ENCODE measurements around the gene SLC24A1.
"Not testable (repeated sequence)": the region's sequence is repeated elsewhere in the genome, so short reads cannot be mapped to it uniquely, and the experiment has no call there.

SLC24A1 gene

GRCh38 chr15:65610871-65611718, 10.6 kb upstream of the SLC24A1 start, which contains the start of gene INTS14:
Gene INTS14 (minus strand): TSS chr15:65611131. CDS start chr15:65607380, 3,751 bp downstream.
- Mint-ChIP-seq H3K4me1 (peaks cover 44% of the 10 kb centered on the region), H3K4me3 (peak within 1 kb of the TSS; percentile 98), H3K36me3 (no peaks in the 10 kb centered on the region), H3K27me3 (no peaks in the 10 kb centered on the region), H3K27ac (peak within 1 kb of the TSS; percentile 100), H3K9me3 (no peaks in the 10 kb centered on the region)

- Mint-ChIP-seq H3K4me1 (peaks cover 43% of the 10 kb centered on the region), H3K27me3 (no peaks in the 10 kb centered on the region), H3K9me3 (no peaks in the 10 kb centered on the region), H3K36me3 (no peaks in the 10 kb centered on the region), H3K27ac (peak overlapping the region; percentile 100), H3K4me3 (peak overlapping the region; percentile 98)
These were observed 9.7 kb upstream of the SLC24A1 start for GRCh38 chr15:65611888-65612615.

GRCh38 chr15:65612616-65612946, 9.2 kb upstream of the SLC24A1 start:
- H3K27me3 Mint-ChIP-seq: no peaks in the 10 kb centered on the region
- no peak overlapping the region for H3K27ac Mint-ChIP-seq
- no peaks in the 10 kb centered on the region for H3K9me3 Mint-ChIP-seq
- H3K36me3 Mint-ChIP-seq: no peaks in the 10 kb centered on the region
- H3K4me3 Mint-ChIP-seq: no peak overlapping the region
- H3K4me1 Mint-ChIP-seq: peaks cover 39% of the 10 kb centered on the region

- no peak overlapping the region for H3K27ac Mint-ChIP-seq
- H3K4me3 Mint-ChIP-seq: no peak overlapping the region
- H3K9me3 Mint-ChIP-seq: no peaks in the 10 kb centered on the region
- H3K36me3 Mint-ChIP-seq: no peaks in the 10 kb centered on the region
- peaks cover 36% of the 10 kb centered on the region for H3K4me1 Mint-ChIP-seq
- no peaks in the 10 kb centered on the region for H3K27me3 Mint-ChIP-seq
These were observed 8.6 kb upstream of the SLC24A1 start for GRCh38 chr15:65612949-65613744.

- H3K9me3 Mint-ChIP-seq, H3K27me3 Mint-ChIP-seq, H3K4me3 Mint-ChIP-seq, H3K36me3 Mint-ChIP-seq: not testable (repeated sequence)
- Mint-ChIP-seq H3K27ac (peak overlapping the region; percentile 35), H3K4me1 (peaks cover 22% of the 10 kb centered on the region)
These were observed 5.9 kb upstream of the SLC24A1 start for GRCh38 chr15:65615887-65616286.

- no peaks in the 10 kb centered on the region for H3K9me3 Mint-ChIP-seq
- H3K4me1 Mint-ChIP-seq: peaks cover 3% of the 10 kb centered on the region
- H3K4me3 Mint-ChIP-seq: no peak overlapping the region
- no peak overlapping the region for H3K27ac Mint-ChIP-seq
- peaks cover 2% of the 10 kb centered on the region for H3K36me3 Mint-ChIP-seq
- H3K27me3 Mint-ChIP-seq: no peaks in the 10 kb centered on the region
These were observed 3.1 kb upstream of the SLC24A1 start for GRCh38 chr15:65618560-65619109.

- no peaks in the 10 kb centered on the region for H3K27me3 Mint-ChIP-seq
- H3K4me3 Mint-ChIP-seq: no peak overlapping the region
- H3K36me3 Mint-ChIP-seq: peaks cover 2% of the 10 kb centered on the region
- H3K4me1 Mint-ChIP-seq: no peaks in the 10 kb centered on the region
- no peak overlapping the region for H3K27ac Mint-ChIP-seq
- H3K9me3 Mint-ChIP-seq: no peaks in the 10 kb centered on the region
These were observed 2.0 kb upstream of the SLC24A1 start for GRCh38 chr15:65619626-65620290.

GRCh38 chr15:65620833-65621232, 905 bp upstream of the SLC24A1 start:
- no peaks in the 10 kb centered on the region for H3K9me3 Mint-ChIP-seq
- H3K27ac Mint-ChIP-seq: no peak overlapping the region

GRCh38 chr15:65623103-65623502, 1.4 kb downstream of the SLC24A1 start:
- H3K4me3 Mint-ChIP-seq: no peak overlapping the region
- H3K4me1 Mint-ChIP-seq: no peaks in the 10 kb centered on the region
- no peaks in the 10 kb centered on the region for H3K9me3 Mint-ChIP-seq

More at GRCh38 chr15:65620833-65621232, 905 bp upstream of the SLC24A1 start:
- Mint-ChIP-seq H3K36me3 (peaks cover 6% of the 10 kb centered on the region), H3K4me3 (no peak overlapping the region), H3K27me3 (no peaks in the 10 kb centered on the region), H3K4me1 (no peaks in the 10 kb centered on the region)

GRCh38 chr15:65626856-65627255, 5.1 kb downstream of the SLC24A1 start:
- Mint-ChIP-seq H3K9me3 (no peaks in the 10 kb centered on the region), H3K27ac (no peak overlapping the region), H3K4me3 (no peak overlapping the region), H3K4me1 (no peaks in the 10 kb centered on the region), H3K36me3 (peaks cover 11% of the 10 kb centered on the region), H3K27me3 (no peaks in the 10 kb centered on the region)

More at GRCh38 chr15:65623103-65623502, 1.4 kb downstream of the SLC24A1 start:
- Mint-ChIP-seq H3K27me3 (no peaks in the 10 kb centered on the region), H3K27ac (no peak overlapping the region), H3K36me3 (peaks cover 10% of the 10 kb centered on the region)

- Mint-ChIP-seq H3K9me3 (no peaks in the 10 kb centered on the region), H3K4me3 (no peak overlapping the region), H3K27me3 (no peaks in the 10 kb centered on the region), H3K27ac (no peak overlapping the region), H3K4me1 (no peaks in the 10 kb centered on the region), H3K36me3 (peaks cover 14% of the 10 kb centered on the region)
These were observed 7.8 kb downstream of the SLC24A1 start for GRCh38 chr15:65629548-65629947.

- no peak overlapping the region for H3K27ac Mint-ChIP-seq
- no peaks in the 10 kb centered on the region for H3K4me1 Mint-ChIP-seq
- H3K27me3 Mint-ChIP-seq: no peaks in the 10 kb centered on the region
- H3K9me3 Mint-ChIP-seq: no peaks in the 10 kb centered on the region
- H3K36me3 Mint-ChIP-seq: peaks cover 9% of the 10 kb centered on the region
- no peak overlapping the region for H3K4me3 Mint-ChIP-seq
These were observed 9.0 kb downstream of the SLC24A1 start for GRCh38 chr15:65630760-65631159.

GRCh38 chr15:65631503-65631902, 9.8 kb downstream of the SLC24A1 start:
- Mint-ChIP-seq H3K9me3 (no peaks in the 10 kb centered on the region), H3K36me3 (peaks cover 5% of the 10 kb centered on the region), H3K27me3 (no peaks in the 10 kb centered on the region), H3K27ac (no peak overlapping the region), H3K4me3 (no peak overlapping the region), H3K4me1 (no peaks in the 10 kb centered on the region)

- H3K27ac Mint-ChIP-seq: no peak overlapping the region
- H3K4me1 Mint-ChIP-seq: no peaks in the 10 kb centered on the region
- no peak overlapping the region for H3K4me3 Mint-ChIP-seq
- H3K27me3 Mint-ChIP-seq: no peaks in the 10 kb centered on the region
- no peaks in the 10 kb centered on the region for H3K9me3 Mint-ChIP-seq
- H3K36me3 Mint-ChIP-seq: peaks cover 5% of the 10 kb centered on the region
These were observed 11.1 kb downstream of the SLC24A1 start for GRCh38 chr15:65632780-65633375.
